Measurements from ENCODE around the gene UBE3B.
A peak's percentile ranks its signal among the peaks of the same experiment; 100 is the strongest.

UBE3B gene

DNA sequence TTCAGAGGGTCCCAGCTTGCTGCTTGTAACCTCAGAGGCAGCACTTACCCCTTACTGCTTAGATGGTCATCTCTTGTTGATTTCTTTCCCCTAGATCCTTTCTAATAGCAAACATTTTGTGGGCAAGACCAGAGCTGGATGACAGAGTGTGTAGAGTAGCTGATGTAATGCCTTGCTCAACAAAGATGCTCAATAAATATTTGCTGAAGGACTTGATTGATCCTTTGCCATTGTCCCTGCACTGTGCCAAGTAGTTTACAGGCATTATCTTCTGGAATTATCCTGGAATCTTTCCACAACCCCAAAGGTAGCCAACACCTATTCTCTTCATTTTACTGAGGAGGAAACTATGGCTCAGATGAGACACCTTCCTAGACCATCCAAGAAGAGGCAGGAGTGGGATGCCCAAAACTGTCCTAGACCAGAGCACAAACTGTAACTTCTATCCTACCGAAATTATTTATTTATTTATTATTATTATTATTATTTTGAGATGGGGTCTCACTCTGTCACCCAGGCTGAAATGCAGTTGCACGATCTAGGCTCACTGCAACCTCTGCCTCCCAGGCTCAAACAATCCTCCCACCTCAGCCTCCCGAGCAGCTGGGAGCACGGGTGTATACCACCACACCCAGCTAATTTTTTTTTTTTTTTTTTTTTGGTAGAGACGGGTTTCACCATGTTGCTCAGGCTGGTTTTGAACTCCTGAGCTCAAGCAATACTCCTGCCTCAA is 94.5 kb downstream of the UBE3B start:
- DNase-seq (ENCODE audit: low read depth in 2 of 2) = no peak

DNA sequence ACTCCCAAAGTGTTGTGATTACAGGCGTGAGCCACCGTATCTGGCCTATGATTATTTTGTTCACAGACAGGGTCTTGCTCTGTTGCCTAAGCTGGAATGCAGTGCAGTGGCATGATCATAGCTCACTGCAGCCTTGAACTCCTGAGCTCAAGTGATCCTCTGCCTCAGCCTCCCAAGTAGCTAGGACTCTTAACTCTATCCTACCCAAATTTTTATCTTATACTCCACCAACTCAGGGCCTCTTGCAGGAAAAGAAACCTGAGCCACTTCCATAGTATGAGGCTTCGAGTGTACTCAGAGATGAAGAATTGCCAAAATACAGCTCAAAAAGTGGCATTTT is 95.0 kb downstream of the UBE3B start:
- DNase-seq (ENCODE audit: low read depth in 2 of 2) = no peak

DNA sequence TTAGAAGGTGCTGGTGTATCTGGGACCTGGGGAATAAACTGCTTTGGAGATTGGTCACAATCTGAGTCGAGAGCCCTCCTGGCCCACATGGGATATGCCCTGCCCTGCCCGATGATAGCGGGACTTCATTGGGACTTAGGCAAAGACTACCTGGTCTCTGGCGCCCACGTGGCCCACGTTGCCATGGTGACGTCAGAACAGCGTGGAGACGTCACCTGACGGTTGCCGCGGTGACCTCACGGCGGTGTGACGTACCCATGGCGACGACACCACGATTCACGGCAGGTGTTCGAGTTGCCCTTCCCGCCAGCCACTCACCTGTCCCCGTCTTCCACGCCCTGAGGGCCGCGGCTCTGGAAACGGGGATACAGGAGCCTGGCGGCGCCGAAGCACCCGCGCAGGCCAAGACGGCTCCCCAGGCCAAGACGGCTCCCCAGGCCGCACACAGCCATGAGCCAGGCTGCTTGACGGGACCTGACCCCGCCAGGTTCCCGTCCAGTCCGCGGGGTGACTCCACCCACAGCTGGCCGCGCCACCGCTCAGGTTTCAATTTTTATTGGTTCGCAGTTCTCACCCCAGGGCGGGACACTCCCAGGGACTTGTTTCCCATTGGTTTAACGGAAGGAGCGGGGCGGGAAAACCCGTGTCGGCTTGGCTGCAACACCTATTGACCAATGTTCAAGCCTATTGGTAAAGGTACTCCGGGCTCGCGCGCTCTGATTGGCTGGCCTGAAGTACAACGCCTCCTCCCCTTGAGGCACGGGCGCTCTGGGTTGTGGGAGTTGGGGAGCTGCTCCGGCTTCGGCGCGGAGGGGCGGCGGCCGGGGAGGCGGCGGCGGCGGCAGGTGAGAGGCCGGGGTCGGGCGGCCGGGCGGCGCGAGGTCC is 95.8 kb downstream of the UBE3B start, which contains the start of the genes MMAB and MVK:
Gene MMAB, minus strand, starts transcription at position 476 of the 885 bp plus-strand sequence. Its CDS starts 24 bp downstream, at position 452.
Gene MVK, plus strand, starts transcription at position 766 of the 885 bp plus-strand sequence. CDS start 1,029 bp downstream, outside the sequence.
- DNase-seq (ENCODE audit: low read depth in 2 of 2) = peak; percentile 91 to 94

DNA sequence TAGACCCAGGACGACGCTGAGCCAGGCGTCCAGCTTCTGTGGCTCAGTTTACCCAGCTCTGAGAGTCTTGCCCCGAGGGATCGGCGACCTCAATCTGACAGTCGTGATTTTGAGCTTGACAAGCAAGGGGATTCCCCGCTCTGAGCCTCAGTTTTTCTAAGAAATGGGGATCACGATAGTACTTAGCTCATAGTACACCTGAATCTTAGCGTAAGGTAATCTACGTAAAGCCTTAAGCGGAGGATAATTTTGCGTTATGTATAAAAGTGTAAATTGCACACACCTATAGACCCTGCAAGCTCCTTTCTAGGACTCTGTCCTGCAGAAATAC is 96.4 kb downstream of the UBE3B start:
- DNase-seq (ENCODE audit: low read depth in 2 of 2) = no peak

DNA sequence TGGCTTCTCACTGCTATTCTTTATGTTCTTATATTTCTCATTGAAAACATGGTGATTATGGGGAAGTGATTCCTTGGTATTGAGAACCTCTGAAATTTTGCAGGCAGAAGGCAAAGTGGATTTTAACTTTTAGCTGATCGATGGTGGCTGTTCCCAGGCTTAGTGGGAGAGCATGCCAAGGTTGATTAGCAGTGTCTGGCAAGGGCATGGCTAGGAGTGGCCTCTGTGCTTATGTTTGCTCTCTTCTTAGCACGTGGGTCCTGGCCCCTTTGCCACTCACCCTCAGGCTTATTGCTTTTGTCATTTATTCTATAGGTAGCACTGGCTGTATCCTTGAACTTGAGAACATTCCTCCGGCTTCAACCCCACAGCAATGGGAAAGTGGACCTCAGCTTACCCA is 98.2 kb downstream of the UBE3B start:
- DNase-seq (ENCODE audit: low read depth in 2 of 2) = no peak

DNA sequence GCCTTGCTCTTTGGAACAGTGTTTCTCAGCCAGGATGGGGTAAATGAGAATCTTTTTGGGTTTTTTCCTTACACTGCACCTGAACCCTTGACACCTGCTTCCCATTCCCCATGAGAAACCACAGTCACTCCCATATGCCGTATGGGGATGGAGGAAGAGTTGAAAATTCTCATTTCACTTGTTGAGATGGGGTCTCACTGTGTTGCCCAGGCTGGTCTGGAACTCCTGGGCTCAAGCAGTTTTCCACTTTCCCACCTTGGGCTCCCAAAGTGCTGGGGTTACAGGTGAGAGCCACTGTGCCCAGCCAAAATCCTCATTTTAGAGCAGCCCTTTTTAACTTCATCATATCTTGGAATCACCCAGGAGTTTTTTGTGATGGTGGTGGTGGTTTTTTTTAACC is 99.9 kb downstream of the UBE3B start:
- no peak for DNase-seq (ENCODE audit: low read depth in 2 of 2)

DNA sequence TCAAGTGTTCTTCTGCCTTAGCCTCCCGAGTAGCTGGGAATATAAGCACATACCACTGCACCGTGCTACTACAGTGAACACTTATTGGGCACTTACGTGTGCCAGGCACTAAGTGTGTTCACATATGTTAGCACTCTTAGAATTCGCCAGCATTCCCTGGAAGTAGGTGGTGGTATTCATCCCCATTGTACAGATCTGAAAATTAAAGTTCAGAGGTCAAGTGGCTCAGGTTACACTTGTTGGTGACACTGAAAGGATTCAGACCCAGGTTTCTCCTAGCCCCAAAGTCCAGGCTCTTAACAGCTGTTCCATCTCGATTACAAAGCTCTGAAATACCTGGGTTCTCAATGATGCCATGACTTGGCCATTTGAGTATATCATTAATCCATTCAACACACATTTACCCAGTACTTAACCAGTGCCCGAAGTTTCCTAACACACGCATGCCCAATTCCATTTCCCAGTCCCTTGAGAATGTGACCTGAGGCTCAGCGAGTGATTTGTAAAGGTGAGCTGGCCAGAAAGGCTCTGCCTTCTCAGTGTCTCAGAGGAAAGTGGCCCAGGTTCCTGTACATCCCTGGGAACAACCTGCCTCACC is 101.0 kb downstream of the UBE3B start:
- no peak for DNase-seq (ENCODE audit: low read depth in 2 of 2)

DNA sequence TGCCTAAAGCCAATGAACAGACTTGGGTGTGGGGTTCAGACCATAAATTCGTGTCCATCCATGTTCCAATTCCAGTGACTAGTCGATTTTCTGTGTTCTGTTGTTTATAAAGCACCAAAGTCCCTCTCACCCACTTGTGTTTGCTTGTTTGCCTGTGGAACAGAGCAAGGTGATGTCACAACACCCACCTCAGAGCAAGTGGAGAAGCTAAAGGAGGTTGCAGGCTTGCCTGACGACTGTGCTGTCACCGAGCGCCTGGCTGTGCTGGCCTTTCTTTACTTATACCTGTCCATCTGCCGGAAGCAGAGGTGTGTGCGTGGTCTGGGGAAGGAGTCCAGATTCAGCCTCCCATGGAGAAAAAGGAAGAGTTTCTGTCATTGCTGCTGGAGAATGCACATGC is 102.2 kb downstream of the UBE3B start:
- DNase-seq (ENCODE audit: low read depth in 2 of 2) = no peak

DNA sequence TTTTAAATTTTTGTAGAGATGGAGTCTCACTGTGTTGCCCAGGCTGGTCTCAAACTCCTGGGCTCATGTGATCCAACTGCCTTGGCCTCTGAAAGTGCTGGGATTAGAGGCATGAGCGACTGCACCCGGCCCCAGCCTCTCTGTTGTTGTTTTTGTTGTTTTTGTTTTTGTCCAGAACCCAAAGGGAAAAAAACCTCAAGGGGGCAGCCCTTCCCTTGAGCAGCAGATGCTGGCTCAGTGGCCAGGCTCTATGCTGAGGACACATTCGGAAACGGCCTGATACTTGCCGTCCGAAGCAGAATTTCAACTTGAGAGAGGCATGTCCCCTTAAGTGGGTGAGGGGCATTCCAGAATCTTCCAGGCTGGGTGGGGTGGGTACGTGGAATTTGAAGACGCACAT is 102.8 kb downstream of the UBE3B start:
- DNase-seq (ENCODE audit: low read depth in 2 of 2) = no peak

DNA sequence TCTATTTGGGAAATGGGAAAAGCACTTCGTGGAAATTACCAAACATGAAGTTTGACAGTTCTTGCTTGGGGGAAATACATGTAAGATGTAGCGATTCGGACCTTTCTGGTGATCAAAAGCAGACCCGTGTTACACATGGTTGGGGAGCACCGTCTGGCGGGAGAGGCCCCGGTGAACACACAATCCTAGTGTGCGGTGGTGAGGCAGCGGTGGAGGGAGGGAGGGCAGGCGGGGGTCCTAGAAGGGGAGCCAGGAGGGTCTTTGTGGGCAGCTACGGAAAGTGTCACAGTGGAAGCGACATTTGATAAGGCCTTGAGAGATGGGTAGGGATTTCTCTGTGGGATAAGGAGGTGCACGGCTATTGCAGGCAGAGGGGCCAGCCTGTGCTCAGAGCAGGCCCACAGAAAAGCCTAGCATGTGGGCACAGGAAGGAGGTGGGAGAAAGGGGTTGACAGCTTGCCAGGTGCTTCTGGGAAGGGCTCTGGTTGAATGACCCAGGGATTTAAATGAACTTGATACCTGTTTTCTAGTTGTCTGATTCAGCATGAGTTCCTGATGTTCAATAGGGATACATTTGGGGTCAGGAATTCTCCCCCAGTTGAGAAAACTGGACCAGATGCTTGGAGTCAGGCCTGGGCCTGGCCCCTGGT is 103.4 kb downstream of the UBE3B start:
- no peak for DNase-seq (ENCODE audit: low read depth in 2 of 2)

DNA sequence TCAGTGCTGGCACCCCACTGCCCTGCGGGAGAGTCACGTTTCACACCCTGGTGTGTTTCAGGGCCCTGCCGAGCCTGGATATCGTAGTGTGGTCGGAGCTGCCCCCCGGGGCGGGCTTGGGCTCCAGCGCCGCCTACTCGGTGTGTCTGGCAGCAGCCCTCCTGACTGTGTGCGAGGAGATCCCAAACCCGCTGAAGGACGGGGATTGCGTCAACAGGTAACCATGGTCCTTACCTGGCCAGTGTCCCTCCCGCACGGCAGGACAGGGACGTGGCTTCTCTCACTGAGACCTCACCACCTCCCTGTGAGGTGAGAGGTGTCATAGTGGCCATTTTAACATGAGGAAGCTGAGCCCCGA is 103.9 kb downstream of the UBE3B start:
- no peak for DNase-seq (ENCODE audit: low read depth in 2 of 2)

DNA sequence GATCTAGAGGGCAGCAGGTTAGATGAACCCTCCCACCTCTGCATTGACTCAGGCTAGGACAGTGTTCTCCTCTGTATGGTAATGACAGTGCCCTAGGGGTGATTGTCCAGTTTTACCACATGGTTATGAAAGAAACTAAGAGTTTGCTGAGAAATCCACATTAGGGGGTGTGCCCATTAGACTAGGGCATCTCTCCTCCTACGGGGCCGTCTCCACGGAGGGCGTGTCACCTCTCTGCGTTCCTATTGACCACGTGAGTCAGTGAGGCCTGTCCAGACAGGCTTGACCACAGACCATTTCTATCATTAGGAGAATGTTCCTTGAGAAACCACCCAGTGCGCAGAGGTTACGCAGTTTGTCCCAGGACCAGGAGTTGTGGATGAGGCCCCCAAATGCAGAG is 104.4 kb downstream of the UBE3B start:
- no peak for DNase-seq (ENCODE audit: low read depth in 2 of 2)

DNA sequence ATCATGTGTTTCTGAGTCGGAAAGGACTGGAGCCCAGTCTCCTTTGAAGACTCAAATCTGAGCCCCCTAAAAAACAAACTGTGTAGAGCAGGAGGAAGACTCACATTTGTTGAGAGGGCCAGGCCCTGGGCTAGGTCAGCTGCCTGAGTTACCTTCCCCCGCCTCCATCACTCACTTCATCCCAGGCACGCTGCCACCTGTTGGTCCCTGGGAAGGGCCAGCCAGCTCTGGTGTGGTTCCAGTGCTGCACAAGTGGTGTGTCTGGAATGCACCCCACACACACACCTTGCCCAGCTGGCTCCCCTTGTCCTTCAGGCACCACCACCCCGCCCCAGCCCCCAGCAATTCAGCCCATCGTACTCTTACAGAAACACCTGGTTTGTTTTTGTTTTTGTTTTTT is 105.2 kb downstream of the UBE3B start:
- DNase-seq (ENCODE audit: low read depth in 2 of 2) = no peak

DNA sequence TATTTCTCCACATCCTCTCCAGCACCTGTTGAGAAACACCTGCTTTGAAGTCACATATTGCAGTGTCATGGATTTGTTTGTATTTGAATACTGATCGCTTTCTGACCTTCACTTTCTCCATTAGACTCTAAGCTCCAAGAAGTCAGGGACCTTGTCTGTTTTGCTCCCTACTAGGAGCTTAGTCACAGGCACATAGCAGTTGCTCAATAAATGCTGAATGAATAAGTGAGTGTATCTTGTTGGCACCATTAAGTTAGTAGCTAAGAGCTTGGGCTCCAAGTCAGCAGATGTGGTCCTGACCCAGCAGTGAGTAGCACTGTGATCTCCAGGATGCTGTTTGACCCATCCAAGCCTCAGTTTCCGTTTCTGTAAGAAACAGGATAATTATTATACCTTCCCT is 106.3 kb downstream of the UBE3B start:
- no peak for DNase-seq (ENCODE audit: low read depth in 2 of 2)

All from stimulated activated CD4-positive, alpha-beta T cell treated with anti-CD3 and anti-CD28 coated beads, Interleukin-1b, Interleukin-23, amount 100 ng/mL, for 4 hours (primary cell).